CD8-positive, alpha-beta memory T cell (primary cell): ENCODE results near the gene NUDT19. TPM values are rescaled to one million over a fixed set of nuclear protein-coding genes. Genes with fewer than 3 reads are reported as not detected.
"Not testable (repeated sequence)": the region's sequence is repeated elsewhere in the genome, so short reads cannot be mapped to it uniquely, and the experiment has no call there.

Experiments
- CTCF ChIA-PET: fragments of 350-600 bp; sonication (Branson Sonifier 250); formaldehyde crosslinking; loops from one replicate; lab custom pipeline; 2021; ENCODE audit warnings: antibody characterized with exemption; lab: Charles Lee
- POLR2A ChIA-PET: fragments of 350-600 bp; sonication (Branson Sonifier 250); formaldehyde crosslinking; loops from one replicate; lab custom pipeline; 2021; ENCODE audit warnings: antibody characterized with exemption; lab: Charles Lee
- DNase-seq, 5 donors: peaks; one replicate each; pipeline versions ENCODE4 v3.0.0 to v3.0.0-alpha.2; 2020 to 2022; ENCODE audit warnings: mixed read lengths in 1 of 5
- H3K27ac ChIP-seq: one replicate; pipeline ENCODE4 v1.7.0; 2013; ENCODE audit warnings: low read depth, mild to moderate bottlenecking, low read length, moderate library complexity
- H3K27me3 ChIP-seq: 2 replicates; pipeline ENCODE4 v1.7.0; 2013; ENCODE audit warnings: low read length, mild to moderate bottlenecking; ENCODE audit not compliant: insufficient read depth, poor library complexity, severe bottlenecking
- H3K36me3 ChIP-seq: 2 replicates; pipeline ENCODE4 v1.7.0; 2013; ENCODE audit warnings: mild to moderate bottlenecking, low read length, moderate library complexity; ENCODE audit not compliant: insufficient read depth
- H3K4me1 ChIP-seq: 2 replicates; pipeline ENCODE4 v1.7.0; 2013; ENCODE audit warnings: mild to moderate bottlenecking, low read length, moderate library complexity; ENCODE audit not compliant: insufficient read depth
- H3K4me3 ChIP-seq: 2 replicates; pipeline ENCODE4 v1.7.0; 2013; ENCODE audit warnings: mild to moderate bottlenecking, low read length
- H3K9me3 ChIP-seq: 2 replicates; pipeline ENCODE4 v1.7.0; 2013; ENCODE audit warnings: mild to moderate bottlenecking, low read length
- H3K27ac Mint-ChIP-seq, 8 donors: one replicate each; pipeline ENCODE4 v1.8.0; 2020 to 2021; ENCODE audit warnings: mixed read lengths in 8 of 8, mild to moderate bottlenecking in 6 of 8, inconsistent platforms in 3 of 8, moderate library complexity in 3 of 8
- H3K27me3 Mint-ChIP-seq, 2 donors: one replicate each; pipeline ENCODE4 v1.8.0; 2020 to 2021; ENCODE audit warnings: mixed read lengths in 2 of 2, mild to moderate bottlenecking in 1 of 2, moderate library complexity in 1 of 2
- H3K36me3 Mint-ChIP-seq, 3 donors: one replicate each; pipeline ENCODE4 v1.8.0; 2020 to 2021; ENCODE audit warnings: mixed read lengths in 3 of 3, inconsistent platforms in 1 of 3, mild to moderate bottlenecking in 1 of 3
- H3K4me1 Mint-ChIP-seq, 3 donors: one replicate each; pipeline ENCODE4 v1.8.0; 2020 to 2021; ENCODE audit warnings: mixed read lengths in 3 of 3, inconsistent platforms in 1 of 3, mild to moderate bottlenecking in 1 of 3
- H3K4me3 Mint-ChIP-seq, 7 donors: one replicate each; pipeline ENCODE4 v1.8.0; 2020 to 2021; ENCODE audit warnings: mixed read lengths in 7 of 7, mild to moderate bottlenecking in 6 of 7, moderate library complexity in 4 of 7, inconsistent platforms in 2 of 7
- H3K9me3 Mint-ChIP-seq, 5 donors: one replicate each; pipeline ENCODE4 v1.8.0; 2020 to 2022; ENCODE audit warnings: mixed read lengths in 5 of 5, mild to moderate bottlenecking in 3 of 5, moderate library complexity in 2 of 5, inconsistent platforms in 1 of 5
- polyA plus RNA-seq: library from polyadenylated mRNA; unstranded; fragments of 300-500 nt; fragmentation: Illumina TruSeq; gene quantifications from one replicate; pipeline ENCODE4 v1.2.3, GENCODE V29; 2021
- total RNA-seq, 2 experiments: library from RNA; stranded (reverse); gene quantifications; one replicate each; pipeline ENCODE4 v1.2.3, GENCODE V29; 2021

NUDT19 gene
- total and polyA plus RNA-seq, 3 experiments from 2014 or later = 5.0 to 20.6 (median 19.5) TPM

DNA sequence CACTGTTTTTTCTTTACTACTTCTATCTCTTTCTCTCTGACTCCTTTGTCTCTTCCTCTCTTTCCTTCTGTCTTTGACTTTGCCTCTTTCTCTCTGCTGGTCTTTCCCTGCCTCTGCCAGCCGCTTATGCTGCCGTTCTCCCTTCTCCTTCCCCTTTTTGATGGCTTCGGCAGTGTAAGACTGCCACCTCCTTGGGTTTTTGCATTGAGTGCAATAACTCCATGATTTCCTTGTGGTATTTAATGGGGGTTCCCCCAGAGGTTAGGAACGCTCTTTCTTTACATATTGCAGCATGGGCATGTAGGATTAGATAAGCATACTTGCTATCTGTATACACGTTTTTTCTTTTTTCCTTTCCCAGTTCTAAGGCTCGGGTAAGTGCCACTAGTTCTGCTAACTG, 3.9 kb downstream of the NUDT19 start:
- H3K27ac ChIP-seq, H3K27me3 Mint-ChIP-seq, H3K9me3 Mint-ChIP-seq, DNase-seq, H3K36me3 ChIP-seq, H3K9me3 ChIP-seq, POLR2A ChIA-PET, H3K27me3 ChIP-seq, H3K4me3 ChIP-seq: not testable (repeated sequence)
- CTCF ChIA-PET = interaction anchor here (0.6 kb wide), 1 partner anchor 50 kb away, joined by 3 read pairs; no protein-coding TSS in a partner anchor
- Mint-ChIP-seq H3K36me3 (peaks cover 10 to 70% (median 18%) of the 10 kb centered on the region in 3 donors), H3K4me3 (peak overlapping the region; percentile 33 to 88 (median 46)), H3K4me1 (peaks cover 64 to 86% (median 76%) of the 10 kb centered on the region in 3 donors), H3K27ac (peak overlapping the region in 5 of 8 donors; percentile 8 to 97 (median 76))
- peaks cover 33% of the 10 kb centered on the region for H3K4me1 ChIP-seq

- Mint-ChIP-seq H3K27ac (peak overlapping the region in 4 of 8 donors; percentile 32 to 97 (median 54)), H3K36me3 (peaks cover 14 to 75% (median 18%) of the 10 kb centered on the region in 3 donors), H3K4me1 (peaks cover 61 to 89% (median 74%) of the 10 kb centered on the region in 3 donors)
- H3K4me3 ChIP-seq, CTCF ChIA-PET, H3K36me3 ChIP-seq, DNase-seq, H3K27ac ChIP-seq, H3K4me3 Mint-ChIP-seq, H3K27me3 ChIP-seq, POLR2A ChIA-PET, H3K9me3 ChIP-seq, H3K9me3 Mint-ChIP-seq, H3K27me3 Mint-ChIP-seq: not testable (repeated sequence)
- H3K4me1 ChIP-seq = peaks cover 24% of the 10 kb centered on the region
These were observed 5.2 kb downstream of the NUDT19 start for GRCh38 chr19:32696771-32697170.

DNA sequence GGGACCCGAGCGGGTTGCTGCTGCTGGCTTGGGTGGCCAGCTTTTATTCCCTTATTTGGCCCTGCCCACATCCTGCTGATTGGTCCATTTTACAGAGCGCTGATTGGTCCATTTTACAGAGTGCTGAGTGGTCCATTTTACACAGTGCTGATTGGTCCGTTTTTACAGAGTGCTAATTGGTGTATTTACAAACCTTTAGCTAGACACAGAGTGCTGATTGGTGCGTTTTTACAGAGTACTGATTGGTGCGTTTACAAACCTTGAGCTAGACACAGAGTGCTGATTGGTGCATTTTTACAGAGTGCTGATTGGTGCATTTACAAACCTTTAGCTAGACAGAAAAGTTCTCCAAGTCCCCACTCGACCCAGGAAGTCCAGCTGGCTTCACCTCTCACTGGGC, 8.5 kb downstream of the NUDT19 start:
- POLR2A ChIA-PET, H3K36me3 ChIP-seq, H3K9me3 ChIP-seq, H3K4me3 ChIP-seq, H3K27me3 Mint-ChIP-seq, DNase-seq, H3K4me3 Mint-ChIP-seq, H3K4me1 ChIP-seq, H3K27me3 ChIP-seq, H3K27ac ChIP-seq: not testable (repeated sequence)
- CTCF ChIA-PET = interaction anchor here (0.9 to 1.0 kb wide), 2 partner anchors 11 to 25 kb away, joined by 3 read pairs; partner anchors contain the start of gene ANKRD27
- Mint-ChIP-seq H3K27ac (peak overlapping the region in 2 of 8 donors; percentile 61 to 77), H3K4me1 (peaks cover 44 to 79% (median 59%) of the 10 kb centered on the region in 3 donors), H3K36me3 (peaks cover 19 to 81% (median 39%) of the 10 kb centered on the region in 3 donors), H3K9me3 (peaks cover 7 to 13% (median 8%) of the 10 kb centered on the region in 5 donors)

DNA sequence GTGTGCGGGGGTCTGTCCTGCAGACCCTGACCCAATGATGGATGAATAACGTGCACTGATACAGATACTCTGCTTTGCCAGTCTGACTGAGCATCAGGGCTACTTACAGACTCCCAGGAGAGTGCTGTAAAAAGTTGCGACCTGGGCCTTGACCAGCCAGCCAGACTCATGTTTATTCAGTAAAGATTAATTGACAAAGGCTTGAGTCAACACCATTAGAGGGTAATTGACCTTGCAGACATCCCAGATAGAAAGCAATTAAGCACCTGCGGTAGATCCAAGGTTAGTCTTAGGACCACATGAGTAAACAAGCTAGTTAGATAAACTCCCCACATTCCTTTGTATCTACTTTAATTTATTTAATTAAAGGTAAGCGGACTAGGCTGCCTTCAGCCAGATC, 10.4 kb downstream of the NUDT19 start:
- H3K4me3 Mint-ChIP-seq = no peak overlapping the region
- ChIA-PET POLR2A (no interaction called here), CTCF (no interaction called here)
- no peak overlapping the region for H3K27ac ChIP-seq
- no peak overlapping the region for H3K4me3 ChIP-seq
- H3K9me3 ChIP-seq = no peaks in the 10 kb centered on the region
- DNase-seq = no peak
- H3K36me3 ChIP-seq = no peaks in the 10 kb centered on the region
- H3K27me3 ChIP-seq = no peaks in the 10 kb centered on the region
- H3K27ac Mint-ChIP-seq = peak overlapping the region in 2 of 8 donors; percentile 14 to 47
- no peaks in the 10 kb centered on the region for H3K4me1 ChIP-seq
- peaks cover 20 to 73% (median 39%) of the 10 kb centered on the region in 3 donors for H3K36me3 Mint-ChIP-seq
- no peaks in the 10 kb centered on the region for H3K27me3 Mint-ChIP-seq
- peaks cover 37 to 71% (median 54%) of the 10 kb centered on the region in 3 donors for H3K4me1 Mint-ChIP-seq
- peaks cover 7 to 13% (median 8%) of the 10 kb centered on the region in 5 donors for H3K9me3 Mint-ChIP-seq

- H3K4me3 Mint-ChIP-seq, H3K36me3 ChIP-seq: not testable (repeated sequence)
These were observed 12.4 kb downstream of the NUDT19 start for GRCh38 chr19:32704006-32704405.

DNA sequence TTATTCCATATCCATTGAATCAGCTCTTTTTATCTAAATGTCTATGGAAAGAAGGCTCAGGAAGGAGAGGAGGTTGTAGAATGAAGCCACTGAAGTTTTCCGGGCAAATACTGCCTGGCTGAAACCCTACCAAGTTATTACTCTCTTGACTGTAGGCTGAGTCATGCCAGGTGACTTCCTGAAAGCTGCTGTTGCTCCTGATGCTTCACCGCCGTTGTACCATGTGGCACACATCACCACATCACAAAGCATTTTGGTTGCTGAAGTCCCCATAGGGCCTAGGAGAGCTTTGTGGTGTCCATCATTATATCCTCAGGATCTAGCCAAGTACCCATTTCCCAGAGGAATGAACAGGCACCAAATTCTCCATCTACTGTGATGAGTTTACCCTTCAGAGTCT, 16.8 kb downstream of the NUDT19 start:
- Mint-ChIP-seq H3K27ac (peak overlapping the region in 5 of 8 donors; percentile 4 to 77 (median 45)), H3K27me3 (no peaks in the 10 kb centered on the region), H3K4me1 (peaks cover 19 to 29% (median 26%) of the 10 kb centered on the region in 3 donors), H3K4me3 (peak overlapping the region in 1 of 7 donors; percentile 15), H3K9me3 (peaks cover 3 to 10% (median 8%) of the 10 kb centered on the region in 5 donors), H3K36me3 (peaks cover 7 to 53% (median 10%) of the 10 kb centered on the region in 3 donors)
- H3K4me3 ChIP-seq = no peak overlapping the region
- peaks cover 11% of the 10 kb centered on the region for H3K4me1 ChIP-seq
- ChIA-PET POLR2A (no interaction called here), CTCF (interaction anchor here (0.6 kb wide), 1 partner anchor 376 kb away, joined by 3 read pairs; no protein-coding TSS in a partner anchor)
- H3K27ac ChIP-seq = no peak overlapping the region
- H3K9me3 ChIP-seq = no peaks in the 10 kb centered on the region
- DNase-seq = peak in 1 of 5 donors; percentile 16
- no peaks in the 10 kb centered on the region for H3K27me3 ChIP-seq
- peaks cover 3% of the 10 kb centered on the region for H3K36me3 ChIP-seq

More at GRCh38 chr19:32704006-32704405, 12.4 kb downstream of the NUDT19 start:
- peak overlapping the region in 1 of 8 donors; percentile 37 for H3K27ac Mint-ChIP-seq
- H3K27me3 ChIP-seq, H3K9me3 ChIP-seq, DNase-seq, H3K27ac ChIP-seq, H3K27me3 Mint-ChIP-seq, CTCF ChIA-PET, POLR2A ChIA-PET, H3K4me3 ChIP-seq: not testable (repeated sequence)
- H3K4me1 Mint-ChIP-seq = peaks cover 36 to 64% (median 44%) of the 10 kb centered on the region in 3 donors
- peaks cover 16 to 62% (median 34%) of the 10 kb centered on the region in 3 donors for H3K36me3 Mint-ChIP-seq
- peaks cover 11% of the 10 kb centered on the region for H3K4me1 ChIP-seq
- peaks cover 7 to 13% (median 8%) of the 10 kb centered on the region in 5 donors for H3K9me3 Mint-ChIP-seq

GRCh38 chr19:32709032-32709431, 17.4 kb downstream of the NUDT19 start:
- peaks cover 2 to 6% (median 4%) of the 10 kb centered on the region in 5 donors for H3K9me3 Mint-ChIP-seq
- H3K4me1 Mint-ChIP-seq = peaks cover 19 to 29% (median 26%) of the 10 kb centered on the region in 3 donors
- no peak overlapping the region for H3K4me3 Mint-ChIP-seq
- no peak for DNase-seq
- Histone ChIP-seq H3K9me3 (no peaks in the 10 kb centered on the region), H3K4me1 (peaks cover 11% of the 10 kb centered on the region), H3K36me3 (peaks cover 3% of the 10 kb centered on the region), H3K27me3 (no peaks in the 10 kb centered on the region), H3K4me3 (no peak overlapping the region), H3K27ac (no peak overlapping the region)
- H3K27me3 Mint-ChIP-seq = no peaks in the 10 kb centered on the region
- peak overlapping the region in 4 of 8 donors; percentile 17 to 77 (median 36) for H3K27ac Mint-ChIP-seq
- ChIA-PET POLR2A (no interaction called here), CTCF (interaction anchor here (0.6 kb wide), 1 partner anchor 375 kb away, joined by 3 read pairs; no protein-coding TSS in a partner anchor)
- peaks cover 5 to 54% (median 7%) of the 10 kb centered on the region in 3 donors for H3K36me3 Mint-ChIP-seq

DNA sequence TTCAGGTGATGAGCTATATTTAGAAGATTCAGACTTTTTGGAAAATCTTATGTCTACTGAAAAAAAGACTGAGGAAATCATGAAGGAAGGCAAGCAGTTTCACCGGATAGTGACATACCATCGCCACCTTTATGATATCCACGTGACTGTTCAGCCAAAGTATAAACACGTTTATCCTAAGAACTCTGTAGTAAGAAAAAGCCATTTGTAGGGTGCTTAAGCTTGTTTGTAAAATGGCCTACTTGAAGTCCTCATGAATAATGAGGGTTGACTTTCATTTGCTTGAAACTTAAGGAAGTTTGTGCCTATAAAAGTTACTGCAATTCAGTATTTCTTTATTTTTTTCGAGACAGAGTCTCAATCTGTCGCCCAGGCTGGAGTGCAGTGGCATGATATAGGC, 20.1 kb downstream of the NUDT19 start:
- H3K27ac ChIP-seq = no peak overlapping the region
- H3K27me3 Mint-ChIP-seq = no peaks in the 10 kb centered on the region
- DNase-seq = no peak
- H3K4me1 ChIP-seq = peaks cover 11% of the 10 kb centered on the region
- peaks cover 3% of the 10 kb centered on the region for H3K36me3 ChIP-seq
- CTCF ChIA-PET = interaction anchor here (0.7 to 0.9 kb wide), 2 partner anchors 11 to 221 kb away, joined by 3 read pairs; no protein-coding TSS in a partner anchor
- no peak overlapping the region for H3K4me3 Mint-ChIP-seq
- no peak overlapping the region for H3K4me3 ChIP-seq
- peaks cover 0 to 55% (median 8%) of the 10 kb centered on the region in 3 donors for H3K36me3 Mint-ChIP-seq
- peaks cover 15 to 19% (median 16%) of the 10 kb centered on the region in 3 donors for H3K4me1 Mint-ChIP-seq
- POLR2A ChIA-PET = no interaction called here
- H3K27ac Mint-ChIP-seq = no peak overlapping the region
- H3K9me3 Mint-ChIP-seq = no peaks in the 10 kb centered on the region
- H3K27me3 ChIP-seq = no peaks in the 10 kb centered on the region
- H3K9me3 ChIP-seq = no peaks in the 10 kb centered on the region
